IMR-90 (cell line): ENCODE results near the gene FAM83C. TPM values are rescaled to one million over a fixed set of nuclear protein-coding genes. Genes with fewer than 3 reads are reported as not detected.

ENCODE experiments used
- ATAC-seq: fragments of 200-7000 bp; cut with Tn5 transposase; 2 replicates; pipeline ENCODE4 v1.9.1; 2020; ENCODE audit warnings: low read depth, mild to moderate bottlenecking, moderate library complexity
- BruUV-seq: library from RNA; stranded (reverse); fragments of 400-500 nt; replicated peaks from 2 replicates; lab custom pipeline; 2021; lab: Mats Ljungman, UMichigan
- CTCF ChIA-PET: fragments of 300-600 bp; formaldehyde crosslinking; extraction: SDS; loops from one replicate; lab custom pipeline; 2021; ENCODE audit warnings: antibody characterized with exemption; lab: Yijun Ruan, JAX
- POLR2A ChIA-PET: fragments of 300-600 bp; sonication (Branson Sonifier 250); formaldehyde crosslinking; loops from one replicate; lab custom pipeline; 2022; ENCODE audit warnings: antibody characterized with exemption; ENCODE audit not compliant: unreplicated experiment; lab: Charles Lee
- DNase-seq: peaks from one replicate; pipeline ENCODE4 v3.0.0; 2013
- H2AFZ ChIP-seq: replicated peaks from 2 replicates; pipeline ENCODE3; 2013; ENCODE audit warnings: low read length, mild to moderate bottlenecking; ENCODE audit not compliant: poor library complexity
- H2AK5ac ChIP-seq: 2 replicates; pipeline ENCODE4 v1.6.1; 2013; ENCODE audit warnings: low read depth, low read length, inconsistent platforms
- H2AK9ac ChIP-seq: replicated peaks from 2 replicates; pipeline ENCODE3; 2013; ENCODE audit warnings: mild to moderate bottlenecking, low read depth, low read length, moderate library complexity; ENCODE audit not compliant: poor library complexity
- H2BK120ac ChIP-seq: 2 replicates; pipeline ENCODE4 v1.6.1; 2013; ENCODE audit warnings: low read depth, low read length, inconsistent platforms
- H2BK15ac ChIP-seq: 3 replicates; pipeline ENCODE4 v1.6.1; 2013; ENCODE audit warnings: low read depth, low read length, inconsistent platforms
- H2BK20ac ChIP-seq: 2 replicates; pipeline ENCODE4 v1.6.1; 2013; ENCODE audit warnings: low read depth, mild to moderate bottlenecking, inconsistent platforms, low read length, moderate library complexity
- H2BK5ac ChIP-seq: 2 replicates; pipeline ENCODE4 v1.6.1; 2013; ENCODE audit warnings: mild to moderate bottlenecking, low read depth, low read length, inconsistent platforms; ENCODE audit not compliant: poor library complexity, severe bottlenecking
- H3K14ac ChIP-seq: replicated peaks from 2 replicates; pipeline ENCODE4 v1.6.1; 2013; ENCODE audit warnings: low read depth, low read length, inconsistent platforms
- H3K18ac ChIP-seq: 2 replicates; pipeline ENCODE4 v1.6.1; 2013; ENCODE audit warnings: low read depth, low read length, control low read depth
- H3K23ac ChIP-seq: 2 replicates; pipeline ENCODE4 v1.6.1; 2013; ENCODE audit warnings: low read depth, low read length, inconsistent platforms
- H3K27ac ChIP-seq: 2 replicates; pipeline ENCODE4 v1.5.1; 2013; ENCODE audit warnings: mild to moderate bottlenecking, control low read depth, low read length; ENCODE audit not compliant: insufficient read depth
- H3K27me3 ChIP-seq: 2 replicates; pipeline ENCODE4 v1.6.1; 2013; ENCODE audit warnings: low read length; ENCODE audit not compliant: control insufficient read depth, insufficient read depth
- H3K36me3 ChIP-seq: 2 replicates; pipeline ENCODE4 v1.6.1; 2013; ENCODE audit warnings: low read length, mixed read lengths; ENCODE audit not compliant: control insufficient read depth, insufficient read depth
- H3K4ac ChIP-seq: 2 replicates; pipeline ENCODE4 v1.6.1; 2013; ENCODE audit warnings: low read depth, low read length, inconsistent platforms
- H3K4me1 ChIP-seq: 2 replicates; pipeline ENCODE4 v1.6.1; 2013; ENCODE audit warnings: low read length, mixed read lengths; ENCODE audit not compliant: control insufficient read depth, insufficient read depth
- H3K4me2 ChIP-seq: 2 replicates; pipeline ENCODE4 v1.6.1; 2013; ENCODE audit warnings: low read depth, mild to moderate bottlenecking, control low read depth, low read length, moderate library complexity
- H3K4me3 ChIP-seq: 2 replicates; pipeline ENCODE4 v1.5.1; 2013; ENCODE audit warnings: low read depth, mild to moderate bottlenecking, control low read depth, low read length, moderate library complexity; ENCODE audit not compliant: insufficient read depth
- H3K56ac ChIP-seq: 2 replicates; pipeline ENCODE4 v1.6.1; 2013; ENCODE audit warnings: low read length, inconsistent platforms; ENCODE audit not compliant: insufficient read depth; ENCODE audit errors: extremely low read depth
- H3K79me1 ChIP-seq, 2 experiments: 2 replicates each; pipeline ENCODE4 v1.6.1; 2013; ENCODE audit warnings: low read length in 2 of 2, inconsistent platforms in 1 of 2, low read depth in 1 of 2
- H3K9ac ChIP-seq: 2 replicates; pipeline ENCODE4 v1.6.1; 2013; ENCODE audit warnings: low read depth, low read length, control low read depth
- H3K9me1 ChIP-seq: 2 replicates; pipeline ENCODE4 v1.6.1; 2013; ENCODE audit warnings: low read length, inconsistent platforms; ENCODE audit not compliant: insufficient read depth
- H3K9me3 ChIP-seq: 2 replicates; pipeline ENCODE4 v1.6.1; 2013; ENCODE audit warnings: low read length; ENCODE audit not compliant: control insufficient read depth, insufficient read depth
- H4K20me1 ChIP-seq: 2 replicates; pipeline ENCODE4 v1.6.1; 2013; ENCODE audit warnings: low read length, inconsistent platforms; ENCODE audit not compliant: insufficient read depth
- H4K5ac ChIP-seq: 2 replicates; pipeline ENCODE4 v1.6.1; 2013; ENCODE audit warnings: mild to moderate bottlenecking, low read depth, low read length, control low read depth
- H4K8ac ChIP-seq, 2 experiments: 2 replicates each; pipeline ENCODE4 v1.6.1; 2013; ENCODE audit warnings: low read depth in 2 of 2, low read length in 2 of 2, control low read depth in 1 of 2, inconsistent platforms in 1 of 2
- H4K91ac ChIP-seq: 2 replicates; pipeline ENCODE4 v1.6.1; 2013; ENCODE audit warnings: low read depth, low read length, inconsistent platforms; ENCODE audit not compliant: insufficient read depth
- CHD1 ChIP-seq: IDR thresholded peaks from 2 replicates; pipeline ENCODE4 v1.6.1; 2012; ENCODE audit warnings: low read depth, low read length, improper control_type of control experiment
- ELK1 ChIP-seq: fragments of 150-350 bp; IDR thresholded peaks from 2 replicates; pipeline ENCODE4 v1.6.1; 2016; ENCODE audit warnings: low read depth, mild to moderate bottlenecking, low read length, moderate library complexity, borderline replicate concordance
- NFE2L2 ChIP-seq: fragments of 150-350 bp; IDR thresholded peaks from 2 replicates; pipeline ENCODE4 v1.6.1; 2016; ENCODE audit warnings: low read depth, mild to moderate bottlenecking, low read length
- POLR2A ChIP-seq: IDR thresholded peaks from 2 replicates; pipeline ENCODE4 v1.6.1; 2012; ENCODE audit warnings: mild to moderate bottlenecking, low read depth, low read length
- RAD21 ChIP-seq: IDR thresholded peaks from 2 replicates; pipeline ENCODE4 v1.6.1; 2012; ENCODE audit warnings: low read length, improper control_type of control experiment
- SMC3 ChIP-seq: fragments of 150-350 bp; IDR thresholded peaks from 2 replicates; pipeline ENCODE4 v1.6.1; 2016; ENCODE audit warnings: low read depth, mild to moderate bottlenecking, antibody characterized with exemption, low read length, moderate library complexity
- WGBS, 2 experiments: methylation state at CpG; one replicate each; pipeline versions ENCODE4 v1.1.5 to v1.1.7; 2013; ENCODE audit warnings: missing lambda C conversion rate in 2 of 2; ENCODE audit not compliant: insufficient read length in 1 of 2; ENCODE audit errors: extremely low coverage in 2 of 2; 5-methylcytosine and 5-hydroxymethylcytosine counted together
- dilution Hi-C: fragments of 300-500 bp; cut with HindIII; formaldehyde crosslinking; loops from one replicate; pipeline ENCODE4 v1.14.3; 2018; ENCODE audit warnings: low sequenced_read_pairs; ENCODE audit not compliant: unreplicated experiment
- in situ Hi-C: fragments of 300-500 bp; cut with MboI; formaldehyde crosslinking; loops from 3 replicates; pipeline ENCODE4 v1.14.3; 2019; ENCODE audit warnings: low sequenced_read_pairs, inconsistent platforms, mixed read lengths
- intact Hi-C: fragments of 100-400 bp; cut with micrococcal nuclease; formaldehyde crosslinking; loops from 2 replicates; pipeline ENCODE4 v1.10.0; 2022
- polyA plus RNA-seq, 3 experiments: library from polyadenylated mRNA; depleted of rRNA; stranded (reverse); fragments of >200 nt; gene quantifications; 2 replicates each; pipeline ENCODE4 v1.2.3, GENCODE V29; 2012; ENCODE audit warnings: low replicate concordance in 1 of 3
- total RNA-seq: library from RNA; depleted of rRNA; stranded (reverse); fragments of >200 nt; gene quantifications from 2 replicates; pipeline ENCODE4 v1.2.3, GENCODE V29; 2012
- TF ChIP-seq, protein P1 (sequence below): conservative IDR thresholded peaks from 2 replicates; pipeline ENCODE4 v1.5.1; 2012; ENCODE audit warnings: mild to moderate bottlenecking, low read depth, low read length, improper control_type of control experiment

Gene FAM83C
- total and polyA plus RNA-seq, 2 of the 4 experiments (the other 2 are of a cell fraction), result 0.02 TPM; not detected in 1

GRCh38 chr20:35317416-35318210 is 25.4 kb upstream of the FAM83C start:
- intact Hi-C loops (no loop called here), in situ Hi-C loops (no loop called here), dilution Hi-C loops (no loop called here)
- Histone ChIP-seq H3K4me1 (peaks cover 43% of the 10 kb centered on the region), H2AFZ (no peak overlapping the region), H2AK9ac (peak overlapping the region; percentile 15), H3K9me1 (peaks cover 45% of the 10 kb centered on the region), H3K4ac (peak overlapping the region; percentile 90), H3K27ac (peak overlapping the region; percentile 89), H4K91ac (peak overlapping the region; percentile 95), H3K27me3 (no peaks in the 10 kb centered on the region), H3K18ac (peak overlapping the region; percentile 89), H3K9me3 (no peaks in the 10 kb centered on the region), H4K8ac (peak overlapping the region; percentile 60 to 90), H3K79me1 (peaks cover 0 to 52% of the 10 kb centered on the region in 2 experiments; a peak in 2 of 4 replicates), H2AK5ac (peak overlapping the region; percentile 96), H4K20me1 (no peaks in the 10 kb centered on the region), H3K9ac (no peak overlapping the region), H4K5ac (peak overlapping the region; percentile 88), H2BK15ac (peak overlapping the region; percentile 81), H3K4me3 (no peak overlapping the region), H2BK120ac (peak overlapping the region; percentile 97), H3K36me3 (no peaks in the 10 kb centered on the region), H2BK20ac (peak overlapping the region; percentile 94), H3K14ac (peak overlapping the region; percentile 91), H2BK5ac (peak overlapping the region; percentile 97), H3K23ac (peak overlapping the region; percentile 80), H3K4me2 (no peak overlapping the region), H3K56ac (peak overlapping the region; percentile 59; the same call in 1 of the 2 replicates)
- TF ChIP-seq, protein P1, sequence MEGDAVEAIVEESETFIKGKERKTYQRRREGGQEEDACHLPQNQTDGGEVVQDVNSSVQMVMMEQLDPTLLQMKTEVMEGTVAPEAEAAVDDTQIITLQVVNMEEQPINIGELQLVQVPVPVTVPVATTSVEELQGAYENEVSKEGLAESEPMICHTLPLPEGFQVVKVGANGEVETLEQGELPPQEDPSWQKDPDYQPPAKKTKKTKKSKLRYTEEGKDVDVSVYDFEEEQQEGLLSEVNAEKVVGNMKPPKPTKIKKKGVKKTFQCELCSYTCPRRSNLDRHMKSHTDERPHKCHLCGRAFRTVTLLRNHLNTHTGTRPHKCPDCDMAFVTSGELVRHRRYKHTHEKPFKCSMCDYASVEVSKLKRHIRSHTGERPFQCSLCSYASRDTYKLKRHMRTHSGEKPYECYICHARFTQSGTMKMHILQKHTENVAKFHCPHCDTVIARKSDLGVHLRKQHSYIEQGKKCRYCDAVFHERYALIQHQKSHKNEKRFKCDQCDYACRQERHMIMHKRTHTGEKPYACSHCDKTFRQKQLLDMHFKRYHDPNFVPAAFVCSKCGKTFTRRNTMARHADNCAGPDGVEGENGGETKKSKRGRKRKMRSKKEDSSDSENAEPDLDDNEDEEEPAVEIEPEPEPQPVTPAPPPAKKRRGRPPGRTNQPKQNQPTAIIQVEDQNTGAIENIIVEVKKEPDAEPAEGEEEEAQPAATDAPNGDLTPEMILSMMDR, result no peak
- TF ChIP-seq ELK1, result no peak
- TF ChIP-seq POLR2A, result no peak
- TF ChIP-seq RAD21, result no peak
- no peak for TF ChIP-seq CHD1
- no peak for TF ChIP-seq SMC3
- no peak for TF ChIP-seq NFE2L2
- DNase-seq, result peak; percentile 18
- CTCF ChIA-PET, result interaction anchor here (0.7 to 1.9 kb wide), 2 partner anchors 11 to 14 kb away, joined by 3 to 6 read pairs; no protein-coding TSS in a partner anchor
- 67% methylated on average over 1 of the region's 5 CpGs; no CpG with 5 or more reads in 1 of the 2 experiments for WGBS, 2 experiments
- POLR2A ChIA-PET, result no interaction called here
- no peak for ATAC-seq
- no TSS peak for BruUV-seq
